ENCODE results near the gene USP51.
"Not testable (repeated sequence)": the region's sequence is repeated elsewhere in the genome, so short reads cannot be mapped to it uniquely, and the experiment has no call there.

USP51 gene

DNA sequence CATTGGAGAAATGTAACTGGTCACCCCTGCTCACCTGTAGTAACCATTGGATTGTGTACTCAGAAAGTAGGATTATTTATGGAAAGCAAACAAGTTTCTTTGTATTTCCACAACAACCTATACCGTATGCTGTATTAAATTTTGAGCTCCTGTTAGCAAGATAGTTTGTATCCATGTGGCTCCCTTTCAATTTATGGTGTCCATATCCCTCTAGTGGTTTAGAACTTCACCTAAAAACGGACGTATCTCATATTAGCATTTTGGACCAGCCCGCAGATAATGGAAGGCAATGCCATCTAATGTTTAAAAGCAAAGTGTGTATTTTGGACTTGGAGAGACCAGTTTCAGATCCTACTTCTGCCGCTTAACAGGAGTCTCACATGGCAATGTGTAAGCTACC is 17.4 kb upstream of the USP51 start:
- not testable (repeated sequence) for H4K20me1 ChIP-seq (ENCODE audit: low read depth, low read length); H3K79me2 ChIP-seq (ENCODE audit: insufficient read depth, low read length); H3K9me2 ChIP-seq (replicated peaks; ENCODE audit: insufficient read depth, low read length); H2AFZ ChIP-seq (ENCODE audit: low read depth, low read length, severe bottlenecking); H3K27ac ChIP-seq (ENCODE audit: low read depth, low read length); H3K36me3 ChIP-seq (ENCODE audit: low read length); H3K27me3 ChIP-seq (ENCODE audit: low read length); H3K9ac ChIP-seq (ENCODE audit: low read length); H3K4me3 ChIP-seq (ENCODE audit: insufficient read depth, low read length, poor library complexity, severe bottlenecking); H3K4me2 ChIP-seq (ENCODE audit: low read depth, low read length, poor library complexity, severe bottlenecking); H3F3A ChIP-seq (ENCODE audit: insufficient read depth); H3K9me3 ChIP-seq (ENCODE audit: insufficient read depth, low read length)

- TF ChIP-seq EZH2phosphoT487 (conservative IDR thresholded peaks at IDR 0.05; ENCODE audit: low read length) (no peak), CTCF (IDR thresholded peaks at IDR 0.05; ENCODE audit: insufficient read depth, low read length, poor library complexity, severe bottlenecking) (no peak)
- Histone ChIP-seq H3K4me3 (ENCODE audit: insufficient read depth, low read length, poor library complexity, severe bottlenecking) (no peak overlapping the region), H3K27me3 (ENCODE audit: low read length) (no peaks in the 10 kb centered on the region), H3K4me2 (ENCODE audit: low read depth, low read length, poor library complexity, severe bottlenecking) (no peak overlapping the region), H3K79me2 (ENCODE audit: insufficient read depth, low read length) (no peaks in the 10 kb centered on the region), H3K27ac (ENCODE audit: low read depth, low read length) (no peak overlapping the region), H3K9me2 (replicated peaks; ENCODE audit: insufficient read depth, low read length) (no peaks in the 10 kb centered on the region), H3K36me3 (ENCODE audit: low read length) (no peaks in the 10 kb centered on the region), H4K20me1 (ENCODE audit: low read depth, low read length) (no peaks in the 10 kb centered on the region), H3F3A (ENCODE audit: insufficient read depth) (no peaks in the 10 kb centered on the region), H3K9me3 (ENCODE audit: insufficient read depth, low read length) (no peaks in the 10 kb centered on the region), H3K9ac (ENCODE audit: low read length) (no peak overlapping the region), H2AFZ (ENCODE audit: low read depth, low read length, severe bottlenecking) (no peak overlapping the region)
Observed at GRCh38 chrX:55490974-55491373, 1.3 kb upstream of the USP51 start.

- H3K4me2 ChIP-seq (ENCODE audit: low read depth, low read length, poor library complexity, severe bottlenecking) = peak overlapping the region; percentile 83
- H3K9me3 ChIP-seq (ENCODE audit: insufficient read depth, low read length) = no peaks in the 10 kb centered on the region
- no peak overlapping the region for H3K27ac ChIP-seq (ENCODE audit: low read depth, low read length)
- peak overlapping the region; percentile 87 for H2AFZ ChIP-seq (ENCODE audit: low read depth, low read length, severe bottlenecking)
- no peaks in the 10 kb centered on the region for H3K27me3 ChIP-seq (ENCODE audit: low read length)
- no peak for TF ChIP-seq EZH2phosphoT487 (conservative IDR thresholded peaks at IDR 0.05; ENCODE audit: low read length)
- no peak for TF ChIP-seq CTCF (IDR thresholded peaks at IDR 0.05; ENCODE audit: insufficient read depth, low read length, poor library complexity, severe bottlenecking)
- peak overlapping the region; percentile 73 for H3K9ac ChIP-seq (ENCODE audit: low read length)
- H4K20me1 ChIP-seq (ENCODE audit: low read depth, low read length) = no peaks in the 10 kb centered on the region
- H3K4me3 ChIP-seq (ENCODE audit: insufficient read depth, low read length, poor library complexity, severe bottlenecking) = peak overlapping the region; percentile 62
- H3F3A ChIP-seq (ENCODE audit: insufficient read depth) = no peaks in the 10 kb centered on the region
- no peaks in the 10 kb centered on the region for H3K79me2 ChIP-seq (ENCODE audit: insufficient read depth, low read length)
- H3K36me3 ChIP-seq (ENCODE audit: low read length) = no peaks in the 10 kb centered on the region
- H3K9me2 ChIP-seq (replicated peaks; ENCODE audit: insufficient read depth, low read length) = no peaks in the 10 kb centered on the region
Observed at GRCh38 chrX:55490121-55490520, 473 bp upstream of the USP51 start.

GRCh38 chrX:55488593-55489313 is 895 bp downstream of the USP51 start:
- no peaks in the 10 kb centered on the region for H4K20me1 ChIP-seq (ENCODE audit: low read depth, low read length)
- no peaks in the 10 kb centered on the region for H3F3A ChIP-seq (ENCODE audit: insufficient read depth)
- peak overlapping the region; percentile 87 for H2AFZ ChIP-seq (ENCODE audit: low read depth, low read length, severe bottlenecking)
- peak overlapping the region; percentile 63 for H3K27ac ChIP-seq (ENCODE audit: low read depth, low read length)
- no peaks in the 10 kb centered on the region for H3K9me2 ChIP-seq (replicated peaks; ENCODE audit: insufficient read depth, low read length)
- peak overlapping the region; percentile 73 for H3K9ac ChIP-seq (ENCODE audit: low read length)
- H3K79me2 ChIP-seq (ENCODE audit: insufficient read depth, low read length) = no peaks in the 10 kb centered on the region
- H3K36me3 ChIP-seq (ENCODE audit: low read length) = no peaks in the 10 kb centered on the region
- peak overlapping the region; percentile 83 for H3K4me2 ChIP-seq (ENCODE audit: low read depth, low read length, poor library complexity, severe bottlenecking)
- peak overlapping the region; percentile 62 for H3K4me3 ChIP-seq (ENCODE audit: insufficient read depth, low read length, poor library complexity, severe bottlenecking)
- TF ChIP-seq EZH2phosphoT487 (conservative IDR thresholded peaks at IDR 0.05; ENCODE audit: low read length) = no peak
- TF ChIP-seq CTCF (IDR thresholded peaks at IDR 0.05; ENCODE audit: insufficient read depth, low read length, poor library complexity, severe bottlenecking) = no peak
- H3K9me3 ChIP-seq (ENCODE audit: insufficient read depth, low read length) = no peaks in the 10 kb centered on the region
- H3K27me3 ChIP-seq (ENCODE audit: low read length) = no peaks in the 10 kb centered on the region
